IMR-90 (cell line): ENCODE results near the gene TMEM43. TPM values are rescaled to one million over a fixed set of nuclear protein-coding genes. Genes with fewer than 3 reads are reported as not detected.
A peak's percentile ranks its signal among the peaks of the same experiment; 100 is the strongest.

Experiments
- ATAC-seq: fragments of 200-7000 bp; cut with Tn5 transposase; 2 replicates; pipeline ENCODE4 v1.9.1; 2020; ENCODE audit warnings: low read depth, mild to moderate bottlenecking, moderate library complexity
- BruUV-seq: library from RNA; stranded (reverse); fragments of 400-500 nt; replicated peaks from 2 replicates; lab custom pipeline; 2021; lab: Mats Ljungman, UMichigan
- CTCF ChIA-PET: fragments of 300-600 bp; formaldehyde crosslinking; extraction: SDS; loops from one replicate; lab custom pipeline; 2021; ENCODE audit warnings: antibody characterized with exemption; lab: Yijun Ruan, JAX
- POLR2A ChIA-PET: fragments of 300-600 bp; sonication (Branson Sonifier 250); formaldehyde crosslinking; loops from one replicate; lab custom pipeline; 2022; ENCODE audit warnings: antibody characterized with exemption; ENCODE audit not compliant: unreplicated experiment; lab: Charles Lee
- DNase-seq: peaks from one replicate; pipeline ENCODE4 v3.0.0; 2013
- H2AFZ ChIP-seq: replicated peaks from 2 replicates; pipeline ENCODE3; 2013; ENCODE audit warnings: low read length, mild to moderate bottlenecking; ENCODE audit not compliant: poor library complexity
- H2AK5ac ChIP-seq: 2 replicates; pipeline ENCODE4 v1.6.1; 2013; ENCODE audit warnings: low read depth, low read length, inconsistent platforms
- H2AK9ac ChIP-seq: replicated peaks from 2 replicates; pipeline ENCODE3; 2013; ENCODE audit warnings: mild to moderate bottlenecking, low read depth, low read length, moderate library complexity; ENCODE audit not compliant: poor library complexity
- H2BK120ac ChIP-seq: 2 replicates; pipeline ENCODE4 v1.6.1; 2013; ENCODE audit warnings: low read depth, low read length, inconsistent platforms
- H2BK15ac ChIP-seq: 3 replicates; pipeline ENCODE4 v1.6.1; 2013; ENCODE audit warnings: low read depth, low read length, inconsistent platforms
- H2BK20ac ChIP-seq: 2 replicates; pipeline ENCODE4 v1.6.1; 2013; ENCODE audit warnings: low read depth, mild to moderate bottlenecking, inconsistent platforms, low read length, moderate library complexity
- H2BK5ac ChIP-seq: 2 replicates; pipeline ENCODE4 v1.6.1; 2013; ENCODE audit warnings: mild to moderate bottlenecking, low read depth, low read length, inconsistent platforms; ENCODE audit not compliant: poor library complexity, severe bottlenecking
- H3K14ac ChIP-seq: replicated peaks from 2 replicates; pipeline ENCODE4 v1.6.1; 2013; ENCODE audit warnings: low read depth, low read length, inconsistent platforms
- H3K18ac ChIP-seq: 2 replicates; pipeline ENCODE4 v1.6.1; 2013; ENCODE audit warnings: low read depth, low read length, control low read depth
- H3K23ac ChIP-seq: 2 replicates; pipeline ENCODE4 v1.6.1; 2013; ENCODE audit warnings: low read depth, low read length, inconsistent platforms
- H3K27ac ChIP-seq: 2 replicates; pipeline ENCODE4 v1.5.1; 2013; ENCODE audit warnings: mild to moderate bottlenecking, control low read depth, low read length; ENCODE audit not compliant: insufficient read depth
- H3K27me3 ChIP-seq: 2 replicates; pipeline ENCODE4 v1.6.1; 2013; ENCODE audit warnings: low read length; ENCODE audit not compliant: control insufficient read depth, insufficient read depth
- H3K36me3 ChIP-seq: 2 replicates; pipeline ENCODE4 v1.6.1; 2013; ENCODE audit warnings: low read length, mixed read lengths; ENCODE audit not compliant: control insufficient read depth, insufficient read depth
- H3K4ac ChIP-seq: 2 replicates; pipeline ENCODE4 v1.6.1; 2013; ENCODE audit warnings: low read depth, low read length, inconsistent platforms
- H3K4me1 ChIP-seq: 2 replicates; pipeline ENCODE4 v1.6.1; 2013; ENCODE audit warnings: low read length, mixed read lengths; ENCODE audit not compliant: control insufficient read depth, insufficient read depth
- H3K4me2 ChIP-seq: 2 replicates; pipeline ENCODE4 v1.6.1; 2013; ENCODE audit warnings: low read depth, mild to moderate bottlenecking, control low read depth, low read length, moderate library complexity
- H3K4me3 ChIP-seq: 2 replicates; pipeline ENCODE4 v1.5.1; 2013; ENCODE audit warnings: low read depth, mild to moderate bottlenecking, control low read depth, low read length, moderate library complexity; ENCODE audit not compliant: insufficient read depth
- H3K56ac ChIP-seq: 2 replicates; pipeline ENCODE4 v1.6.1; 2013; ENCODE audit warnings: low read length, inconsistent platforms; ENCODE audit not compliant: insufficient read depth; ENCODE audit errors: extremely low read depth
- H3K79me1 ChIP-seq, 2 experiments: 2 replicates each; pipeline ENCODE4 v1.6.1; 2013; ENCODE audit warnings: low read length in 2 of 2, inconsistent platforms in 1 of 2, low read depth in 1 of 2
- H3K9ac ChIP-seq: 2 replicates; pipeline ENCODE4 v1.6.1; 2013; ENCODE audit warnings: low read depth, low read length, control low read depth
- H3K9me1 ChIP-seq: 2 replicates; pipeline ENCODE4 v1.6.1; 2013; ENCODE audit warnings: low read length, inconsistent platforms; ENCODE audit not compliant: insufficient read depth
- H3K9me3 ChIP-seq: 2 replicates; pipeline ENCODE4 v1.6.1; 2013; ENCODE audit warnings: low read length; ENCODE audit not compliant: control insufficient read depth, insufficient read depth
- H4K20me1 ChIP-seq: 2 replicates; pipeline ENCODE4 v1.6.1; 2013; ENCODE audit warnings: low read length, inconsistent platforms; ENCODE audit not compliant: insufficient read depth
- H4K5ac ChIP-seq: 2 replicates; pipeline ENCODE4 v1.6.1; 2013; ENCODE audit warnings: mild to moderate bottlenecking, low read depth, low read length, control low read depth
- H4K8ac ChIP-seq, 2 experiments: 2 replicates each; pipeline ENCODE4 v1.6.1; 2013; ENCODE audit warnings: low read depth in 2 of 2, low read length in 2 of 2, control low read depth in 1 of 2, inconsistent platforms in 1 of 2
- H4K91ac ChIP-seq: 2 replicates; pipeline ENCODE4 v1.6.1; 2013; ENCODE audit warnings: low read depth, low read length, inconsistent platforms; ENCODE audit not compliant: insufficient read depth
- CEBPB ChIP-seq: IDR thresholded peaks from 2 replicates; pipeline ENCODE4 v1.6.1; 2012; ENCODE audit warnings: low read depth, low read length, improper control_type of control experiment
- CHD1 ChIP-seq: IDR thresholded peaks from 2 replicates; pipeline ENCODE4 v1.6.1; 2012; ENCODE audit warnings: low read depth, low read length, improper control_type of control experiment
- MAZ ChIP-seq: IDR thresholded peaks from 2 replicates; pipeline ENCODE4 v1.6.1; 2012; ENCODE audit warnings: low read depth, mild to moderate bottlenecking, low read length, improper control_type of control experiment, moderate library complexity, borderline replicate concordance
- MXI1 ChIP-seq: IDR thresholded peaks from 2 replicates; pipeline ENCODE4 v1.6.1; 2012; ENCODE audit warnings: low read depth, mild to moderate bottlenecking, low read length, moderate library complexity, borderline replicate concordance
- RCOR1 ChIP-seq: IDR thresholded peaks from 2 replicates; pipeline ENCODE4 v1.6.1; 2012; ENCODE audit warnings: mild to moderate bottlenecking, low read length, improper control_type of control experiment; ENCODE audit not compliant: insufficient replicate concordance
- RFX5 ChIP-seq: IDR thresholded peaks from 2 replicates; pipeline ENCODE4 v1.8.0; 2012; ENCODE audit warnings: low read depth, mild to moderate bottlenecking, low read length, moderate library complexity
- SMC3 ChIP-seq: fragments of 150-350 bp; IDR thresholded peaks from 2 replicates; pipeline ENCODE4 v1.6.1; 2016; ENCODE audit warnings: low read depth, mild to moderate bottlenecking, antibody characterized with exemption, low read length, moderate library complexity
- WGBS, 2 experiments: methylation state at CpG; one replicate each; pipeline versions ENCODE4 v1.1.5 to v1.1.7; 2013; ENCODE audit warnings: missing lambda C conversion rate in 2 of 2; ENCODE audit not compliant: insufficient read length in 1 of 2; ENCODE audit errors: extremely low coverage in 2 of 2; 5-methylcytosine and 5-hydroxymethylcytosine counted together
- dilution Hi-C: fragments of 300-500 bp; cut with HindIII; formaldehyde crosslinking; loops from one replicate; pipeline ENCODE4 v1.14.3; 2018; ENCODE audit warnings: low sequenced_read_pairs; ENCODE audit not compliant: unreplicated experiment
- in situ Hi-C: fragments of 300-500 bp; cut with MboI; formaldehyde crosslinking; loops from 3 replicates; pipeline ENCODE4 v1.14.3; 2019; ENCODE audit warnings: low sequenced_read_pairs, inconsistent platforms, mixed read lengths
- intact Hi-C: fragments of 100-400 bp; cut with micrococcal nuclease; formaldehyde crosslinking; loops from 2 replicates; pipeline ENCODE4 v1.10.0; 2022
- polyA plus RNA-seq, 3 experiments: library from polyadenylated mRNA; depleted of rRNA; stranded (reverse); fragments of >200 nt; gene quantifications; 2 replicates each; pipeline ENCODE4 v1.2.3, GENCODE V29; 2012; ENCODE audit warnings: low replicate concordance in 1 of 3
- total RNA-seq: library from RNA; depleted of rRNA; stranded (reverse); fragments of >200 nt; gene quantifications from 2 replicates; pipeline ENCODE4 v1.2.3, GENCODE V29; 2012
- TF ChIP-seq, protein P1 (sequence below): fragments of 150-350 bp; IDR thresholded peaks from 2 replicates; pipeline ENCODE4 v1.6.1; 2016; ENCODE audit warnings: low read depth, mild to moderate bottlenecking, low read length, moderate library complexity, borderline replicate concordance
- TF ChIP-seq, protein P2 (sequence below): conservative IDR thresholded peaks from 2 replicates; pipeline ENCODE4 v1.5.1; 2012; ENCODE audit warnings: mild to moderate bottlenecking, low read depth, low read length, improper control_type of control experiment
- TF ChIP-seq, protein P3 (sequence below): fragments of 150-350 bp; IDR thresholded peaks from 2 replicates; pipeline ENCODE4 v1.6.1; 2017; ENCODE audit warnings: mild to moderate bottlenecking, antibody characterized with exemption, low read length, low read depth

Gene TMEM43
- total and polyA plus RNA-seq, 2 of the 4 experiments (the other 2 are of a cell fraction) = 109 to 114 TPM

DNA sequence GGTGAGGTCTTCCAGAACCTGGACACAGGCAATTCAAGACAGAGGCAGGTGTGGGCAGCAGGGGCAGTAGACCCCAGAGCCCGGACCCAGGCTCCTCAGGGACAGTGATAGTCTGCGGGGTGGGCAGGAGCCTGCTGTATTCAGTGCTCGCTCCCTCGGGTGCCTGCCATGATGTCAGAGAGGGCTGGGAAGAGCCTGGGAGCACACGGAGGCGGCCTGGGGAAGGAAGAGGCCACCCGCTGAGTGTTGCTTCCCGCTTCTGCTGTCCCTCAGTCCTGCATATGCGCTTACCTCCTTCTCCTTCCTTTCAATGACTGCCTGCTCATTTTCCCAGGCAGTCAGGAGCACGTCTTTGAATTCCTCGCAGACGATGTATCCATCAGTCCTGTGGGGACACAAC is 22.8 kb downstream of the TMEM43 start:
- Histone ChIP-seq H3K4me3 (no peak overlapping the region), H3K27ac (no peak overlapping the region), H4K8ac (no peak overlapping the region), H3K9ac (no peak overlapping the region), H2AK9ac (no peak overlapping the region), H3K23ac (no peak overlapping the region), H4K91ac (no peak overlapping the region), H3K56ac (no peak overlapping the region), H2BK120ac (no peak overlapping the region), H3K79me1 (peaks cover 0 to 8% of the 10 kb centered on the region in 2 experiments; a peak in 2 of 4 replicates), H2BK20ac (no peak overlapping the region), H3K9me1 (peaks cover 16% of the 10 kb centered on the region; the same call in 1 of the 2 replicates), H2BK5ac (no peak overlapping the region), H4K5ac (no peak overlapping the region), H2AFZ (peak overlapping the region; percentile 7), H3K14ac (no peak overlapping the region), H3K27me3 (no peaks in the 10 kb centered on the region), H3K4me1 (peaks cover 17% of the 10 kb centered on the region), H2BK15ac (no peak overlapping the region), H3K36me3 (peaks cover 55% of the 10 kb centered on the region), H3K4ac (no peak overlapping the region), H3K4me2 (no peak overlapping the region), H3K9me3 (no peaks in the 10 kb centered on the region), H3K18ac (no peak overlapping the region), H4K20me1 (peaks cover 7% of the 10 kb centered on the region), H2AK5ac (no peak overlapping the region)
- ATAC-seq (no peak), DNase-seq (no peak)
- CTCF ChIA-PET = no interaction called here
- 97% methylated on average over 7 of the region's 12 CpGs; no CpG with 5 or more reads in 1 of the 2 experiments for WGBS, 2 experiments
- in situ Hi-C loops = loop anchor here (25.0 kb wide), 1 partner anchor 110 kb away; no protein-coding TSS in a partner anchor
- dilution Hi-C loops = no loop called here
- intact Hi-C loops = no loop called here
- POLR2A ChIA-PET = no interaction called here
- TF ChIP-seq MXI1 (no peak), CEBPB (no peak), SMC3 (no peak), RCOR1 (no peak), CHD1 (no peak), MAZ (no peak), RFX5 (no peak)
- TF ChIP-seq, protein P1, sequence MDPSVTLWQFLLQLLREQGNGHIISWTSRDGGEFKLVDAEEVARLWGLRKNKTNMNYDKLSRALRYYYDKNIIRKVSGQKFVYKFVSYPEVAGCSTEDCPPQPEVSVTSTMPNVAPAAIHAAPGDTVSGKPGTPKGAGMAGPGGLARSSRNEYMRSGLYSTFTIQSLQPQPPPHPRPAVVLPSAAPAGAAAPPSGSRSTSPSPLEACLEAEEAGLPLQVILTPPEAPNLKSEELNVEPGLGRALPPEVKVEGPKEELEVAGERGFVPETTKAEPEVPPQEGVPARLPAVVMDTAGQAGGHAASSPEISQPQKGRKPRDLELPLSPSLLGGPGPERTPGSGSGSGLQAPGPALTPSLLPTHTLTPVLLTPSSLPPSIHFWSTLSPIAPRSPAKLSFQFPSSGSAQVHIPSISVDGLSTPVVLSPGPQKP = no peak
- TF ChIP-seq, protein P2, sequence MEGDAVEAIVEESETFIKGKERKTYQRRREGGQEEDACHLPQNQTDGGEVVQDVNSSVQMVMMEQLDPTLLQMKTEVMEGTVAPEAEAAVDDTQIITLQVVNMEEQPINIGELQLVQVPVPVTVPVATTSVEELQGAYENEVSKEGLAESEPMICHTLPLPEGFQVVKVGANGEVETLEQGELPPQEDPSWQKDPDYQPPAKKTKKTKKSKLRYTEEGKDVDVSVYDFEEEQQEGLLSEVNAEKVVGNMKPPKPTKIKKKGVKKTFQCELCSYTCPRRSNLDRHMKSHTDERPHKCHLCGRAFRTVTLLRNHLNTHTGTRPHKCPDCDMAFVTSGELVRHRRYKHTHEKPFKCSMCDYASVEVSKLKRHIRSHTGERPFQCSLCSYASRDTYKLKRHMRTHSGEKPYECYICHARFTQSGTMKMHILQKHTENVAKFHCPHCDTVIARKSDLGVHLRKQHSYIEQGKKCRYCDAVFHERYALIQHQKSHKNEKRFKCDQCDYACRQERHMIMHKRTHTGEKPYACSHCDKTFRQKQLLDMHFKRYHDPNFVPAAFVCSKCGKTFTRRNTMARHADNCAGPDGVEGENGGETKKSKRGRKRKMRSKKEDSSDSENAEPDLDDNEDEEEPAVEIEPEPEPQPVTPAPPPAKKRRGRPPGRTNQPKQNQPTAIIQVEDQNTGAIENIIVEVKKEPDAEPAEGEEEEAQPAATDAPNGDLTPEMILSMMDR = no peak
- TF ChIP-seq, protein P3, sequence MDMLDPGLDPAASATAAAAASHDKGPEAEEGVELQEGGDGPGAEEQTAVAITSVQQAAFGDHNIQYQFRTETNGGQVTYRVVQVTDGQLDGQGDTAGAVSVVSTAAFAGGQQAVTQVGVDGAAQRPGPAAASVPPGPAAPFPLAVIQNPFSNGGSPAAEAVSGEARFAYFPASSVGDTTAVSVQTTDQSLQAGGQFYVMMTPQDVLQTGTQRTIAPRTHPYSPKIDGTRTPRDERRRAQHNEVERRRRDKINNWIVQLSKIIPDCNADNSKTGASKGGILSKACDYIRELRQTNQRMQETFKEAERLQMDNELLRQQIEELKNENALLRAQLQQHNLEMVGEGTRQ = no peak
- no TSS peak for BruUV-seq
